ENCODE data around the gene PRKAA1. TPM values are rescaled to one million over a fixed set of nuclear protein-coding genes. Genes with fewer than 3 reads are reported as not detected.

The PRKAA1 gene
- total RNA-seq, 4 donors from 2014 or later: 67.1 to 120 (median 92.8) TPM

GRCh38 chr5:40784916-40785315 is 13.3 kb downstream of the PRKAA1 start:
- no peak for DNase-seq (ENCODE audit: low spot score)
- ATAC-seq (ENCODE audit: low FRiP score): no peak
- no peak for TF ChIP-seq CTCF (IDR thresholded peaks at IDR 0.05)

- DNase-seq (ENCODE audit: low spot score): no peak
- no peak for ATAC-seq (ENCODE audit: low FRiP score)
- TF ChIP-seq CTCF (IDR thresholded peaks at IDR 0.05): no peak
These were observed 14.0 kb downstream of the PRKAA1 start for GRCh38 chr5:40784027-40784653.

- TF ChIP-seq CTCF (IDR thresholded peaks at IDR 0.05): no peak
- ATAC-seq (ENCODE audit: low FRiP score): peak; percentile 68
- DNase-seq (ENCODE audit: low spot score): no peak
These were observed 16.2 kb downstream of the PRKAA1 start for GRCh38 chr5:40781843-40782409.

- ATAC-seq (ENCODE audit: low FRiP score) (no peak), DNase-seq (ENCODE audit: low spot score) (no peak)
- no peak for TF ChIP-seq CTCF (IDR thresholded peaks at IDR 0.05)
These were observed 17.3 kb downstream of the PRKAA1 start for GRCh38 chr5:40780858-40781257.

- ATAC-seq (ENCODE audit: low FRiP score) (no peak), DNase-seq (ENCODE audit: low spot score) (no peak)
- TF ChIP-seq CTCF (IDR thresholded peaks at IDR 0.05): no peak
These were observed 18.0 kb downstream of the PRKAA1 start for GRCh38 chr5:40780199-40780598.

- ATAC-seq (ENCODE audit: low FRiP score) (no peak), DNase-seq (ENCODE audit: low spot score) (no peak)
- TF ChIP-seq CTCF (IDR thresholded peaks at IDR 0.05): no peak
These were observed 18.6 kb downstream of the PRKAA1 start for GRCh38 chr5:40779561-40779960.

GRCh38 chr5:40778133-40778532 is 20.0 kb downstream of the PRKAA1 start:
- no peak for ATAC-seq (ENCODE audit: low FRiP score)
- DNase-seq (ENCODE audit: low spot score): no peak
- no peak for TF ChIP-seq CTCF (IDR thresholded peaks at IDR 0.05)
